ENCODE results near the gene USP5.

DNA sequence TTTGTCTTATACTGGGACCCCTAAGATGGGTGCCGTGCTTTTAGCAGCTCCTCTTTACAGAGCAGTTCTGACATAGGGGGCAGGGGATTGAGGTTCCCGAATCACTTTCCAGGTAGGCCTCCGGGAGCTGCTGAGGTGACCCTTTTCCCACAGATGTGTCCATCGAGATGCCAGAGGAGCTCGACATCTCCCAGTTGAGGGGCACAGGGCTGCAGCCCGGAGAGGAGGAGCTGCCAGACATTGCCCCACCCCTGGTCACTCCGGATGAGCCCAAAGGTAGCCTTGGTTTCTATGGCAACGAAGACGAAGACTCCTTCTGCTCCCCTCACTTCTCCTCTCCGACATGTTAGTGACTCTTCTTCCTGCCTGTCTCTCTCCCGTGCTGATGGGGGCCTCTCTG, 11.1 kb downstream of the USP5 start:
- TF ChIP-seq, protein P1, sequence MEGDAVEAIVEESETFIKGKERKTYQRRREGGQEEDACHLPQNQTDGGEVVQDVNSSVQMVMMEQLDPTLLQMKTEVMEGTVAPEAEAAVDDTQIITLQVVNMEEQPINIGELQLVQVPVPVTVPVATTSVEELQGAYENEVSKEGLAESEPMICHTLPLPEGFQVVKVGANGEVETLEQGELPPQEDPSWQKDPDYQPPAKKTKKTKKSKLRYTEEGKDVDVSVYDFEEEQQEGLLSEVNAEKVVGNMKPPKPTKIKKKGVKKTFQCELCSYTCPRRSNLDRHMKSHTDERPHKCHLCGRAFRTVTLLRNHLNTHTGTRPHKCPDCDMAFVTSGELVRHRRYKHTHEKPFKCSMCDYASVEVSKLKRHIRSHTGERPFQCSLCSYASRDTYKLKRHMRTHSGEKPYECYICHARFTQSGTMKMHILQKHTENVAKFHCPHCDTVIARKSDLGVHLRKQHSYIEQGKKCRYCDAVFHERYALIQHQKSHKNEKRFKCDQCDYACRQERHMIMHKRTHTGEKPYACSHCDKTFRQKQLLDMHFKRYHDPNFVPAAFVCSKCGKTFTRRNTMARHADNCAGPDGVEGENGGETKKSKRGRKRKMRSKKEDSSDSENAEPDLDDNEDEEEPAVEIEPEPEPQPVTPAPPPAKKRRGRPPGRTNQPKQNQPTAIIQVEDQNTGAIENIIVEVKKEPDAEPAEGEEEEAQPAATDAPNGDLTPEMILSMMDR (IDR thresholded peaks at IDR 0.05), result no peak
- no peak for TF ChIP-seq ZNF232 (CRISPR knock-in tag; IDR thresholded peaks at IDR 0.05)
- TF ChIP-seq, protein P2, sequence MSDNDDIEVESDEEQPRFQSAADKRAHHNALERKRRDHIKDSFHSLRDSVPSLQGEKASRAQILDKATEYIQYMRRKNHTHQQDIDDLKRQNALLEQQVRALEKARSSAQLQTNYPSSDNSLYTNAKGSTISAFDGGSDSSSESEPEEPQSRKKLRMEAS (CRISPR knock-in tag; IDR thresholded peaks at IDR 0.05), result no peak
- TF ChIP-seq, protein P3, sequence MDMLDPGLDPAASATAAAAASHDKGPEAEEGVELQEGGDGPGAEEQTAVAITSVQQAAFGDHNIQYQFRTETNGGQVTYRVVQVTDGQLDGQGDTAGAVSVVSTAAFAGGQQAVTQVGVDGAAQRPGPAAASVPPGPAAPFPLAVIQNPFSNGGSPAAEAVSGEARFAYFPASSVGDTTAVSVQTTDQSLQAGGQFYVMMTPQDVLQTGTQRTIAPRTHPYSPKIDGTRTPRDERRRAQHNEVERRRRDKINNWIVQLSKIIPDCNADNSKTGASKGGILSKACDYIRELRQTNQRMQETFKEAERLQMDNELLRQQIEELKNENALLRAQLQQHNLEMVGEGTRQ (CRISPR knock-in tag; IDR thresholded peaks at IDR 0.05), result no peak
- no peak for TF ChIP-seq MXD4 (CRISPR knock-in tag; IDR thresholded peaks at IDR 0.05; ENCODE audit: borderline replicate concordance)
- TF ChIP-seq NFATC4 (CRISPR knock-in tag; IDR thresholded peaks at IDR 0.05), result no peak
- TF ChIP-seq NR3C1 (CRISPR knock-in tag; conservative IDR thresholded peaks at IDR 0.05; ENCODE audit: low read depth), result no peak
- no peak for TF ChIP-seq JUN (CRISPR knock-in tag; IDR thresholded peaks at IDR 0.05)
- TF ChIP-seq, protein P4, sequence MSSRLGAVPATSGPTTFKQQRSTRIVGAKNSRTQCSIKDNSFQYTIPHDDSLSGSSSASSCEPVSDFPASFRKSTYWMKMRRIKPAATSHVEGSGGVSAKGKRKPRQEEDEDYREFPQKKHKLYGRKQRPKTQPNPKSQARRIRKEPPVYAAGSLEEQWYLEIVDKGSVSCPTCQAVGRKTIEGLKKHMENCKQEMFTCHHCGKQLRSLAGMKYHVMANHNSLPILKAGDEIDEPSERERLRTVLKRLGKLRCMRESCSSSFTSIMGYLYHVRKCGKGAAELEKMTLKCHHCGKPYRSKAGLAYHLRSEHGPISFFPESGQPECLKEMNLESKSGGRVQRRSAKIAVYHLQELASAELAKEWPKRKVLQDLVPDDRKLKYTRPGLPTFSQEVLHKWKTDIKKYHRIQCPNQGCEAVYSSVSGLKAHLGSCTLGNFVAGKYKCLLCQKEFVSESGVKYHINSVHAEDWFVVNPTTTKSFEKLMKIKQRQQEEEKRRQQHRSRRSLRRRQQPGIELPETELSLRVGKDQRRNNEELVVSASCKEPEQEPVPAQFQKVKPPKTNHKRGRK (CRISPR knock-in tag; IDR thresholded peaks at IDR 0.05; ENCODE audit: borderline replicate concordance), result no peak
- no peak for TF ChIP-seq KAT7 (CRISPR knock-in tag; IDR thresholded peaks at IDR 0.05; ENCODE audit: borderline replicate concordance)
- TF ChIP-seq, protein P5, sequence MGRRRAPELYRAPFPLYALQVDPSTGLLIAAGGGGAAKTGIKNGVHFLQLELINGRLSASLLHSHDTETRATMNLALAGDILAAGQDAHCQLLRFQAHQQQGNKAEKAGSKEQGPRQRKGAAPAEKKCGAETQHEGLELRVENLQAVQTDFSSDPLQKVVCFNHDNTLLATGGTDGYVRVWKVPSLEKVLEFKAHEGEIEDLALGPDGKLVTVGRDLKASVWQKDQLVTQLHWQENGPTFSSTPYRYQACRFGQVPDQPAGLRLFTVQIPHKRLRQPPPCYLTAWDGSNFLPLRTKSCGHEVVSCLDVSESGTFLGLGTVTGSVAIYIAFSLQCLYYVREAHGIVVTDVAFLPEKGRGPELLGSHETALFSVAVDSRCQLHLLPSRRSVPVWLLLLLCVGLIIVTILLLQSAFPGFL (CRISPR knock-in tag; IDR thresholded peaks at IDR 0.05; ENCODE audit: borderline replicate concordance), result no peak

All from WTC11 (cell line).